ENCODE results near the gene POU2F1.

POU2F1 gene

GRCh38 chr1:167453123-167453522 lies 232.4 kb downstream of the POU2F1 start:
- Mint-ChIP-seq H3K27ac (peak overlapping the region in 1 of 2 donors; percentile 44), H3K4me1 (ENCODE audit: low read depth in 2 of 2) (peaks cover 51 to 61% of the 10 kb centered on the region in 2 donors), H3K36me3 (ENCODE audit: insufficient read depth) (peaks cover 53% of the 10 kb centered on the region), H3K27me3 (no peaks in the 10 kb centered on the region), H3K9me3 (no peaks in the 10 kb centered on the region), H3K4me3 (peak overlapping the region; percentile 21 to 53)
- DNase-seq = no peak
- no peak for ATAC-seq (replicated peaks)

DNA sequence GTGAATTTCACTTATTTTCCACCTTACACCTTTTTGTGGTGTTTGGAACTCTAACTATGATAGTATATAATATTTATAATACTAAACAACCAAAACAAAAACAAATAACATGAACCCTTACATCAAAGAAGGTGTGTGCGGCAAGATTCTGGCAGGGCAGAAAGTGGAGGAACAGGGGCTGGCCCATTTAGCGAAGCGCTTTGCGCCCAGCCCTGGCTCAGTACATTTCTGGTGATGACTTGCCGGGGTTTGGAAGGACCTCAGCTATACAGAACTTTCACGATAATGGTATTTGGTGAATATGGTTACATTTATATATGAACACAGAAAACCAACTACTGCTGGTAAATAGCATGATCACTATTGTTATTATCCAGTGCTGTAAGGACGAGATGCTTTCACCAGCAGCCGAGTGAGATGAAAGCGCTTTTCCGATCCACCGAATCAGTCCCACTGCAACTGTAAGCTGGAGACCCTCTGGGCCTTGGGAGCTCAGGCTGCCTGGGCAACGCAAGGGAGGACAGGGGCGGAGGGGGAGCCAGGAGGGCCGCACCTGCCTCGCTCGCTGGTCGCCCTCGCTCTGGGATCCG lies 233.7 kb downstream of the POU2F1 start:
- DNase-seq (no peak), ATAC-seq (replicated peaks) (no peak)
- Mint-ChIP-seq H3K36me3 (ENCODE audit: insufficient read depth) (peaks cover 55% of the 10 kb centered on the region), H3K27ac (peak overlapping the region; percentile 83 to 95), H3K4me1 (ENCODE audit: low read depth in 2 of 2) (peaks cover 48 to 59% of the 10 kb centered on the region in 2 donors), H3K27me3 (no peaks in the 10 kb centered on the region), H3K9me3 (no peaks in the 10 kb centered on the region), H3K4me3 (peak overlapping the region; percentile 88 to 91)

GRCh38 chr1:167454894-167455785 lies 234.5 kb downstream of the POU2F1 start:
- Mint-ChIP-seq H3K36me3 (ENCODE audit: insufficient read depth) (peaks cover 55% of the 10 kb centered on the region), H3K4me1 (ENCODE audit: low read depth in 2 of 2) (peaks cover 48 to 59% of the 10 kb centered on the region in 2 donors), H3K9me3 (no peaks in the 10 kb centered on the region), H3K27me3 (no peaks in the 10 kb centered on the region), H3K4me3 (peak overlapping the region; percentile 88 to 91), H3K27ac (peak overlapping the region; percentile 83 to 95)
- DNase-seq (peak; percentile 74 to 79 (median 79)), ATAC-seq (replicated peaks) (peak; percentile 78)

- Mint-ChIP-seq H3K9me3 (no peaks in the 10 kb centered on the region), H3K27ac (peak overlapping the region; percentile 83 to 95), H3K4me3 (peak overlapping the region; percentile 88 to 91), H3K4me1 (ENCODE audit: low read depth in 2 of 2) (peaks cover 45 to 52% of the 10 kb centered on the region in 2 donors), H3K27me3 (no peaks in the 10 kb centered on the region), H3K36me3 (ENCODE audit: insufficient read depth) (peaks cover 58% of the 10 kb centered on the region)
- ATAC-seq (replicated peaks) (peak; percentile 35), DNase-seq (no peak)
Observed at GRCh38 chr1:167455786-167456446, 235.2 kb downstream of the POU2F1 start.

DNA sequence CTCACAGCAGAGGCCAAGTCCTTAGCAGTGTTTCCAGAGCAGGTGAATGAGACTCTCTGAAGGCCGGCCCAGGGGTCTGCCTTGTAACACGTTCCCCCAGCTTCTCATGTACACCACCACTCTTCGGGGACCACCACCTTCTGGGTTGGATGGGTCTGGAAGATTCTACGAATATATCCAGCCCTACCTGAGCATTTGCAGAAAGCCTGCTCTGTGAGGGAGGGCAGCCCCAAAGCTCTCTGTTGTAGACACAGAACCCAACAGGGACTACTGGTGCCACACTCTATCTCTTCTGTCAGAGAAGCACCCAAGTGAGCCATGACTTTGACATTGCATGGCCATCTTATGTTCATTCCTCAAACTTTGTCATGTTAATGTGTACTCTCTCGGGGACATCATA lies 235.8 kb downstream of the POU2F1 start:
- H3K9me3 Mint-ChIP-seq = no peaks in the 10 kb centered on the region
- H3K27me3 Mint-ChIP-seq = no peaks in the 10 kb centered on the region
- peaks cover 42 to 47% of the 10 kb centered on the region in 2 donors for H3K4me1 Mint-ChIP-seq (ENCODE audit: low read depth in 2 of 2)
- DNase-seq (no peak), ATAC-seq (replicated peaks) (no peak)
- H3K4me3 Mint-ChIP-seq = peak overlapping the region; percentile 88 to 91
- H3K27ac Mint-ChIP-seq = peak overlapping the region; percentile 83 to 95
- peaks cover 63% of the 10 kb centered on the region for H3K36me3 Mint-ChIP-seq (ENCODE audit: insufficient read depth)

- Mint-ChIP-seq H3K36me3 (ENCODE audit: insufficient read depth) (peaks cover 67% of the 10 kb centered on the region), H3K27ac (peak overlapping the region; percentile 83 to 95), H3K4me3 (peak overlapping the region; percentile 88 to 91), H3K9me3 (no peaks in the 10 kb centered on the region), H3K4me1 (ENCODE audit: low read depth in 2 of 2) (peaks cover 39 to 44% of the 10 kb centered on the region in 2 donors), H3K27me3 (no peaks in the 10 kb centered on the region)
- no peak for ATAC-seq (replicated peaks)
- no peak for DNase-seq
Observed at GRCh38 chr1:167456926-167457325, 236.2 kb downstream of the POU2F1 start.

DNA sequence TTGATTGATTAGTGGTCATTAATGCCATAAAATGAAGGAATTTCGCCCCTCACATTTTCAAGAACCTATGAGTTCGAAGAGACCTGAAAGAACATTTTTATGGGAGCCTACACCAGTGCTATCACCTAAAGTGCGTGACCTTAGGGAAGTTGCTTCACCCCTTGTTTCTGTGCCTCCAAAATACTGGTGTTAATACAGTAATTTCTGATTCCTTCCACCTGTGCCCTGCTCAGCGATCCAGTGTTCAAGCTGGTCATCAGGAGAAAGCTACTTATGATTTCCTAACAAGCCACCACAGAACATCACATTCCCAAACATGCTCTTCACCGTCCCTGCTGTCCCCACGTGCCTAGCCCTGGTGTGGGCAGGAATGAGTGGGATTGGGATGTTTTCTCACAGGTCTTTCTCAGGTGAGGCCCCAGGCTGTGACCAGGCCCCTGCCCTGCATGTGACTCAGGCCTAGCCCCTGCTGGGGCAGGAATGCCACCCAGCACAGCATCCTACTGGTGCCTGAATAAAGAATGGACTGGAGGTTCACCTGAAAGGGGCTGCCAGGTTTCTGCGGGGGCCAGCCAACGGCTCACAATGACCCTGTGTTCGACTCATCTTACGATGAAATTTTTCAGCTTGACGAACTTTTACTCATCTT lies 237.4 kb downstream of the POU2F1 start:
- no peaks in the 10 kb centered on the region for H3K27me3 Mint-ChIP-seq
- H3K9me3 Mint-ChIP-seq = no peaks in the 10 kb centered on the region
- peaks cover 36 to 38% of the 10 kb centered on the region in 2 donors for H3K4me1 Mint-ChIP-seq (ENCODE audit: low read depth in 2 of 2)
- peaks cover 75% of the 10 kb centered on the region for H3K36me3 Mint-ChIP-seq (ENCODE audit: insufficient read depth)
- peak overlapping the region; percentile 93 to 95 for H3K27ac Mint-ChIP-seq
- DNase-seq (no peak), ATAC-seq (replicated peaks) (no peak)
- peak overlapping the region; percentile 1 to 36 for H3K4me3 Mint-ChIP-seq

DNA sequence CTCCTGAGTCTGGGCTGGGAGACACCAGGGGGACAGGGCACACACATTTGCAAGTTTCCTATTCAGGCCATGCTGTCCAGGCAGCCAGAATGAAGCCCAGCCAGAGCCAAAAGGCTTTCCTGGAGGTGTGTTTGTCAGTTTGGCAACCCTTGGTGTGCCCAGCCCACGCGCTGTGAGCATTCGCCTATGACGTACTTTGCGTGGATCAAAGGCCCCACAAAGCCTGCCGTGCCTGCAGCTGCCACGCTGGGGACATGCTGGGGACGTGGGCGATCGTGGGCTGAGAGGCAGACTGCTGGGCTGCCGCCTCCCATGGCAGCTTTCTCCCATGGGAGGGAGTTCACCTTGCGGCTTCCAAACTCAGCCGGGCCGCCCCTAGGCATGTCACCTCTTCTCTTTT lies 240.2 kb downstream of the POU2F1 start:
- Mint-ChIP-seq H3K27me3 (no peaks in the 10 kb centered on the region), H3K4me3 (peak overlapping the region in 1 of 2 donors; percentile 8), H3K9me3 (no peaks in the 10 kb centered on the region), H3K36me3 (ENCODE audit: insufficient read depth) (peaks cover 78% of the 10 kb centered on the region), H3K27ac (peak overlapping the region in 1 of 2 donors; percentile 46), H3K4me1 (ENCODE audit: low read depth in 2 of 2) (peaks cover 36 to 52% of the 10 kb centered on the region in 2 donors)
- DNase-seq (no peak), ATAC-seq (replicated peaks) (no peak)

DNA sequence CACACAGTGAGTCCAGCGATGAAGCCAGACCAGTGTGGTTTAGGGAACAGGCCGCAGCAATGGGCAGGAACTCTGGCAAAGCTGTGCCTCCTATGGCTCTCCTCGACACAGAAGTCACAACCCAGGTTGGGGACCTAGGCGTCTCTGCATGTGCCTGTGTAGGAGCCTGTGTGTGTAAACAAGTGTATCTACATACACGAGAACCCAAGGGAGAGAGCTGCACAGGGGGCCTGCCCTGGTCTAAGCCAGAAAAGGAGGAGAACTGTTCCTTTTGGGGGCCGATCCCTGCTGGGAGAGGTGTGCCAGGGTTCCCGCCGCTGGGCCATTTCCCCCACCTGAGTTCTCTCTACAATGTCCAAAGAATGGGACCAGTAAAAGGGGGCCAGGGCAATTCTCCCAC lies 241.7 kb downstream of the POU2F1 start:
- no peaks in the 10 kb centered on the region for H3K27me3 Mint-ChIP-seq
- peak overlapping the region; percentile 24 to 81 for H3K27ac Mint-ChIP-seq
- no peak for ATAC-seq (replicated peaks)
- peaks cover 78% of the 10 kb centered on the region for H3K36me3 Mint-ChIP-seq (ENCODE audit: insufficient read depth)
- no peaks in the 10 kb centered on the region for H3K9me3 Mint-ChIP-seq
- H3K4me1 Mint-ChIP-seq (ENCODE audit: low read depth in 2 of 2) = peaks cover 22 to 40% of the 10 kb centered on the region in 2 donors
- DNase-seq = no peak
- no peak overlapping the region for H3K4me3 Mint-ChIP-seq

DNA sequence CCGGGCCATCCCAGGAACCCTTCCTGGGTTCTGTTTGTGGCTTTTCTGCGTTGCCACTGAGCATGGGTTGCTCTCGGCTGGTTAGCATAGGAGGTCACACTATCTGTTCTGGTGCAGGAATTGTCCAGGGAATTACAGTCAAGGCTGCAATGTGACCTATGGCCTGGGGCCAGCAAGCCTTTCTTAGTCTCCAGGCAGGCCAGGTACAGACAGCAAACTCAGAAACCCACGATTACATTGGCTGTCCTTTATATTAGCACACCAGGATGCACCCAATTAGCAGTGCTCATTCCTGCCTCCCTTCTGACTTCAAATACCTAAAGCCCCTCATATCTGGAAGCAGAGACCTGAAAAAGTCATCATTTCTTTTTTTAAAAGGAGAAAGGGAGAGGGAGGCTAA lies 242.4 kb downstream of the POU2F1 start:
- H3K36me3 Mint-ChIP-seq (ENCODE audit: insufficient read depth) = peaks cover 83% of the 10 kb centered on the region
- ATAC-seq (replicated peaks) (no peak), DNase-seq (no peak)
- no peaks in the 10 kb centered on the region for H3K9me3 Mint-ChIP-seq
- no peaks in the 10 kb centered on the region for H3K27me3 Mint-ChIP-seq
- peaks cover 20 to 36% of the 10 kb centered on the region in 2 donors for H3K4me1 Mint-ChIP-seq (ENCODE audit: low read depth in 2 of 2)
- H3K27ac Mint-ChIP-seq = peak overlapping the region; percentile 24 to 81
- H3K4me3 Mint-ChIP-seq = no peak overlapping the region

DNA sequence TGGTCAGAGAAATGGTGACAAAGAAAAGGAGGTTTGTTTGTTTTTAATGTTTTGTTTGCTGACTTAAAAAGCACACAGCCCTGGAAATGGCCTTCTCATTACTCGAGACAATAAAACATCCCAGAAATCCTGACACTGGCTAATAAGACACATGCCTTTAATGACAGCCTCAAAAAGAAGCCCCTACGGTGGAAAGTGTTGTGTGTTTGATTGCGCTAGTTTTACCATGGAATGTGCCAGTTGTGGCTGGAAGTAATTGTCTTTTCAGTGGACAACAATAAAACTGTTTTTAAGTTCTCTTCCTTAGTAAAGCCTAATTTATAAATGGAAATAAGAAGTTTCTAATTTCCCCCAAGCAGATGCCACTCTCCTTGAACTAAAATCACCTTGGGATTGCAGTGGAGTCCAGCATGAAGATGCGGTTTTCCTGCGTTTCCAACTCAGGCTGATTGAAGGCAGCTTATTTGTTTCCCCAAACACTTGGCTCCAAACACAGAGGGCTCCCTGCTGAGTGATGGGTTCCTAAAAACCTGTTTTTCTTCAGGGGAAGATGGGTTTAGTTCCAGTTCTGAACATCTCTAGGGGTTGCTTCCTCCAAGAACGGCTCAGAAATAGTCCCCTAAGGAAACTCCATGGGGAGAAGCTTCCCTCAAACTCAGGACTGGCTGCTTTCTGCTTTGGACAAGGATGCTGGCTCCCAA lies 243.3 kb downstream of the POU2F1 start:
- H3K4me1 Mint-ChIP-seq (ENCODE audit: low read depth in 2 of 2) = peaks cover 25 to 40% of the 10 kb centered on the region in 2 donors
- ATAC-seq (replicated peaks) (no peak), DNase-seq (no peak)
- peak overlapping the region; percentile 24 to 81 for H3K27ac Mint-ChIP-seq
- peaks cover 81% of the 10 kb centered on the region for H3K36me3 Mint-ChIP-seq (ENCODE audit: insufficient read depth)
- no peaks in the 10 kb centered on the region for H3K9me3 Mint-ChIP-seq
- no peaks in the 10 kb centered on the region for H3K27me3 Mint-ChIP-seq
- H3K4me3 Mint-ChIP-seq = no peak overlapping the region

DNA sequence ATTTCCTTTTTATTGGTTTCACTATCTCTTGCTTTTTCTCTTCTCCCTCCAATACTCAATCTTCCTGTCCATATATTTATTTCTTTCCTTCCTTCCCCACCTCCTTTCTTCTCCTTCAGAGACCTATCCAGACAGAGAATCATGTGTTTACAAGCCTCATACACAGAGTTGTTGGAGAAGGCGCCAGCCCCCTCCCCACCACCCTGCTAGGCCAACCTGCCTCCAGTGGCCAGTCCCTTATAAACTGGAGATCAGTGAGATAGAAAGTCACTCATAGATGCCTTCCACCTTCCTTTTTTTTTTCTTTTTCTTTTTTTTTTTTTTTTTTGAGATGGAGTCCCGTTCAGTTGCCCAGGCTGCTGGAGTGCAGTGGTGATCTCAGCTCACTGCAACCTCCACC lies 244.3 kb downstream of the POU2F1 start:
- Mint-ChIP-seq H3K27me3 (no peaks in the 10 kb centered on the region), H3K27ac (peak overlapping the region; percentile 24 to 81), H3K4me3 (peak overlapping the region; percentile 3 to 4), H3K4me1 (ENCODE audit: low read depth in 2 of 2) (peaks cover 28 to 48% of the 10 kb centered on the region in 2 donors), H3K36me3 (ENCODE audit: insufficient read depth) (peaks cover 84% of the 10 kb centered on the region), H3K9me3 (no peaks in the 10 kb centered on the region)
- DNase-seq = no peak
- no peak for ATAC-seq (replicated peaks)

All from effector memory CD8-positive, alpha-beta T cell (primary cell).